Endothelial cell of umbilical vein (primary cell): Measurements from ENCODE around the gene RAPGEF4. TPM values are rescaled to one million over a fixed set of nuclear protein-coding genes. Genes with fewer than 3 reads are reported as not detected.
A peak's percentile ranks its signal among the peaks of the same experiment; 100 is the strongest.

Experiments used
- BruUV-seq: library from RNA; stranded (reverse); fragments of 400-500 nt; replicated peaks from 2 replicates; lab custom pipeline; 2021; lab: Mats Ljungman, UMichigan
- CTCF ChIA-PET: fragments of 300-600, 350-600 bp; sonication (Branson Sonifier 250); formaldehyde crosslinking; loops from one replicate; lab custom pipeline; 2021; ENCODE audit warnings: antibody characterized with exemption, inconsistent platforms; lab: Charles Lee
- POLR2A ChIA-PET: fragments of 300-600, 350-600 bp; sonication (Branson Sonifier 250); formaldehyde crosslinking; loops from one replicate; lab custom pipeline; 2021; ENCODE audit warnings: antibody characterized with exemption, inconsistent platforms; lab: Charles Lee
- DNase-seq: peaks from one replicate; pipeline ENCODE4 v3.0.0-alpha.2; 2011; ENCODE audit warnings: low read depth, low spot score
- FAIRE-seq: peaks from 2 replicates; lab custom pipeline; 2011; peaks lifted over from hg19 to GRCh38; lab: Jason Lieb, UNC
- H2AFZ ChIP-seq: 2 replicates; pipeline ENCODE4 v1.6.0; 2012; ENCODE audit warnings: low read depth, low read length, control low read depth, inconsistent platforms
- H3K27ac ChIP-seq: 2 replicates; pipeline ENCODE4 v1.5.1; 2011; ENCODE audit warnings: low read depth, mild to moderate bottlenecking, control low read depth, low read length, moderate library complexity; ENCODE audit not compliant: insufficient read depth
- H3K27me3 ChIP-seq, 2 experiments: 2 replicates each; pipeline versions ENCODE4 v1.6.0 to v1.6.1; 2011; ENCODE audit warnings: low read length in 2 of 2, mixed read lengths in 1 of 2; ENCODE audit not compliant: control insufficient read depth in 2 of 2, insufficient read depth in 2 of 2
- H3K36me3 ChIP-seq, 2 experiments: 2 replicates in 1 of 2; 3 replicates in 1 of 2; pipeline ENCODE4 v1.5.1; 2011; ENCODE audit warnings: low read length in 2 of 2, mild to moderate bottlenecking in 1 of 2, moderate library complexity in 1 of 2; ENCODE audit not compliant: control insufficient read depth in 2 of 2, insufficient read depth in 2 of 2; ENCODE audit errors: extremely low read depth in 1 of 2
- H3K4me1 ChIP-seq: 3 replicates; pipeline ENCODE4 v1.5.1; 2011; ENCODE audit warnings: mild to moderate bottlenecking, low read length; ENCODE audit not compliant: control insufficient read depth, insufficient read depth; ENCODE audit errors: extremely low read depth
- H3K4me2 ChIP-seq: 2 replicates; pipeline ENCODE4 v1.6.1; 2011; ENCODE audit warnings: low read length, control low read depth, mixed read lengths; ENCODE audit not compliant: insufficient read depth
- H3K4me3 ChIP-seq, 3 experiments: fragments of 200-600 bp in 1 of 3; sonication (generic), shearing (Covaris generic) in 1 of 3; replicated peaks in 1 of 3; 2 replicates each; pipeline ENCODE4 v1.5.1; 2011 to 2016; ENCODE audit warnings: control low read depth in 3 of 3, low read length in 3 of 3, mild to moderate bottlenecking in 2 of 3, inconsistent platforms in 1 of 3, low read depth in 1 of 3, moderate library complexity in 1 of 3; ENCODE audit not compliant: insufficient read depth in 1 of 3
- H3K79me2 ChIP-seq: 2 replicates; pipeline ENCODE4 v1.6.0; 2012; ENCODE audit warnings: low read length, inconsistent platforms; ENCODE audit not compliant: control insufficient read depth, insufficient read depth
- H3K9ac ChIP-seq: replicated peaks from 2 replicates; pipeline ENCODE3; 2011; ENCODE audit warnings: low read length, control low read depth; ENCODE audit not compliant: insufficient read depth; ENCODE audit errors: extremely low read depth
- H3K9me1 ChIP-seq: replicated peaks from 3 replicates; pipeline ENCODE4 v1.6.0; 2011; ENCODE audit warnings: mild to moderate bottlenecking, low read length; ENCODE audit not compliant: control insufficient read depth, insufficient read depth; ENCODE audit errors: extremely low read depth
- H3K9me3 ChIP-seq: replicated peaks from 2 replicates; pipeline ENCODE4 v1.5.1; 2012; ENCODE audit warnings: low read length, inconsistent platforms; ENCODE audit not compliant: control insufficient read depth, insufficient read depth
- H4K20me1 ChIP-seq: replicated peaks from 2 replicates; pipeline ENCODE3; 2011; ENCODE audit warnings: mild to moderate bottlenecking, low read length; ENCODE audit not compliant: control insufficient read depth, insufficient read depth; ENCODE audit errors: extremely low read depth
- EZH2 ChIP-seq: IDR thresholded peaks from 2 replicates; pipeline ENCODE4 v1.6.1; 2012; ENCODE audit warnings: borderline replicate concordance, low read depth, mild to moderate bottlenecking, moderate library complexity, low read length, inconsistent platforms; ENCODE audit not compliant: severe bottlenecking
- FOS ChIP-seq: IDR thresholded peaks from 2 replicates; pipeline ENCODE4 v1.6.1; 2011; ENCODE audit warnings: mild to moderate bottlenecking, low read length, moderate library complexity, borderline replicate concordance; ENCODE audit not compliant: insufficient read depth
- GATA2 ChIP-seq: IDR thresholded peaks from 2 replicates; pipeline ENCODE4 v1.7.0; 2011; ENCODE audit warnings: low read depth, mild to moderate bottlenecking, moderate library complexity, mixed read lengths, low read length; ENCODE audit not compliant: insufficient read length, insufficient read depth
- JUN ChIP-seq: IDR thresholded peaks from 2 replicates; pipeline ENCODE4 v1.6.1; 2011; ENCODE audit warnings: borderline replicate concordance, low read depth; ENCODE audit not compliant: insufficient read length, insufficient read depth
- MYC ChIP-seq: IDR thresholded peaks from one replicate; pipeline ENCODE4 v1.6.1; 2011; ENCODE audit warnings: mild to moderate bottlenecking, low read depth, low read length
- POLR2A ChIP-seq: IDR thresholded peaks from 2 replicates; pipeline ENCODE4 v1.6.1; 2012; ENCODE audit warnings: low read depth, mild to moderate bottlenecking, control low read depth, low read length
- POLR2AphosphoS5 ChIP-seq: IDR thresholded peaks from 2 replicates; pipeline ENCODE4 v1.6.1; 2012; ENCODE audit warnings: low read depth, mild to moderate bottlenecking, control low read depth, low read length, moderate library complexity; ENCODE audit not compliant: insufficient read depth
- dilution Hi-C: fragments of 300-500 bp; cut with MboI; formaldehyde crosslinking; loops from one replicate; pipeline ENCODE4 v1.15.0; 2019; ENCODE audit warnings: low sequenced_read_pairs; ENCODE audit not compliant: extremely low pct_ligation_motif_present
- intact Hi-C: fragments of 100-400 bp; cut with micrococcal nuclease; formaldehyde crosslinking; loops from one replicate; pipeline ENCODE4 v1.10.0; 2022
- polyA plus RNA-seq, 4 experiments: library from polyadenylated mRNA; depleted of rRNA in 3 of 4; stranded (reverse) in 3 of 4; unstranded in 1 of 4; fragments of >200 nt; gene quantifications; 2 replicates each; pipeline versions ENCODE4 v1.2.1 to v1.2.3, GENCODE V29; 2011 to 2012; ENCODE audit warnings: missing spikeins in 1 of 4
- total RNA-seq: library from RNA; stranded (reverse); gene quantifications from 2 replicates; pipeline ENCODE4 v1.2.3, GENCODE V29; 2021
- TF ChIP-seq, protein P1 (sequence below): IDR thresholded peaks from 2 replicates; pipeline ENCODE4 v1.6.1; 2011; ENCODE audit not compliant: insufficient read depth, insufficient read length
- TF ChIP-seq, protein P2 (sequence below), 2 donors: IDR thresholded peaks; 1 replicate in 1 of 2; 2 replicates in 1 of 2; pipeline ENCODE4 v1.5.1; 2011; ENCODE audit warnings: low read length in 2 of 2, mild to moderate bottlenecking in 2 of 2, moderate library complexity in 2 of 2, control low read depth in 1 of 2, inconsistent platforms in 1 of 2, low read depth in 1 of 2; ENCODE audit not compliant: insufficient read depth in 1 of 2; ENCODE audit errors: extremely low read depth in 1 of 2

The RAPGEF4 gene
- total and polyA plus RNA-seq, 2 donors (not counting 3 experiments of a cell fraction or from before 2014, with no cell fraction given), result 7.2 to 9.2 TPM

DNA sequence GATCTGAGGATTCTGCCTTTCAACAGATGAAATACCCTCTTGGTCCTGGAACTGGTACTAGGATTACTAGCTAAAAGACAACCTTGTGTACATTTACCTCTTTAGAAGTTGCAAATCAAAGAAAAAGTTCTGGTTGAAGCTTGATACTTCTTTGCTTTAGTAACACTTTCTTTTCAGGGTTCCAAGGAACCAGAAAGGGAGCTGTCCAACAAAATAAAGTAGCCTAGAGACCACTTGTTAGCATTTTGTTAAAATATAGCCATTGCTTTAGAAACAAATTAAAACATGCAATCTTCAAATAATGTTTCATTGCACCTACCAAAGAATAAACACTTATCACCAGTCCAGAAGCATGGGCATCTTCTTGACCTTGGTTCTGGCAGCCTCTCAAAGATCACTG lies 222.1 kb downstream of the RAPGEF4 start:
- Histone ChIP-seq H3K4me3 (no peak overlapping the region), H2AFZ (no peak overlapping the region), H4K20me1 (no peaks in the 10 kb centered on the region), H3K4me1 (peaks cover 10% of the 10 kb centered on the region), H3K27me3 (no peaks in the 10 kb centered on the region), H3K9ac (no peak overlapping the region), H3K9me3 (no peaks in the 10 kb centered on the region), H3K79me2 (no peaks in the 10 kb centered on the region), H3K27ac (no peak overlapping the region), H3K36me3 (no peaks in the 10 kb centered on the region), H3K9me1 (no peaks in the 10 kb centered on the region), H3K4me2 (no peak overlapping the region)
- no TSS peak for BruUV-seq
- ChIA-PET CTCF (interaction anchor here (0.6 to 1.5 kb wide), 3 partner anchors 26 to 69 kb away, joined by 3 to 5 read pairs (median 3); no protein-coding TSS in a partner anchor), POLR2A (no interaction called here)
- TF ChIP-seq POLR2AphosphoS5, result no peak
- TF ChIP-seq MYC, result no peak
- no peak for TF ChIP-seq EZH2
- no peak for TF ChIP-seq FOS
- intact Hi-C loops, result no loop called here
- DNase-seq, result no peak
- dilution Hi-C loops, result no loop called here
- FAIRE-seq, result no peak

DNA sequence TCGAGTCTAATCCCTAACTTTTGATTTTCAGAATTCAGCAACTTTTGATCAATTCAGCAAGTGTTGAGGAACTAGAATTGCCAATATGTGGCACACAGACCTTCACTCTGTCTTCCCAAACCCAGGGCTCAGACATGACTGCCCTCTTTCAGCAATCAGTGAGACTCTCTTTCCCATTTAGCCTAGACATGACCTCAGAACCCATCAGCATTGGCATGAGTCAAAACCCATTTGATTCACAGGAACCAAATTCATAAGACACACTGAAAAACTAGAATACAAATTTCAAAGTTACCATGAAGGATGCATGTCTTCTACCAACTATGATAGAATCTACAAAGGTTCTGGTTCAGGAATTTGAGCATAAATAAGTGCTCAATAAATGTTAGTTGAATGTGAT lies 226.4 kb downstream of the RAPGEF4 start:
- H3K27me3 ChIP-seq, result no peaks in the 10 kb centered on the region
- CTCF ChIA-PET, result no interaction called here

More for the DNA sequence above, 226.4 kb downstream of the RAPGEF4 start:
- no peaks in the 10 kb centered on the region for H3K9me3 ChIP-seq
- peak overlapping the region; percentile 64 for H3K4me2 ChIP-seq
- H3K27ac ChIP-seq, result peak overlapping the region; percentile 88
- no peak overlapping the region for H2AFZ ChIP-seq
- H3K79me2 ChIP-seq, result no peaks in the 10 kb centered on the region
- TF ChIP-seq, protein P1, sequence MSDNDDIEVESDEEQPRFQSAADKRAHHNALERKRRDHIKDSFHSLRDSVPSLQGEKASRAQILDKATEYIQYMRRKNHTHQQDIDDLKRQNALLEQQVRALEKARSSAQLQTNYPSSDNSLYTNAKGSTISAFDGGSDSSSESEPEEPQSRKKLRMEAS, result no peak
- TF ChIP-seq EZH2 (no peak), GATA2 (no peak), JUN (no peak), MYC (no peak), POLR2A (no peak), POLR2AphosphoS5 (no peak), FOS (no peak)
- TF ChIP-seq, protein P2, sequence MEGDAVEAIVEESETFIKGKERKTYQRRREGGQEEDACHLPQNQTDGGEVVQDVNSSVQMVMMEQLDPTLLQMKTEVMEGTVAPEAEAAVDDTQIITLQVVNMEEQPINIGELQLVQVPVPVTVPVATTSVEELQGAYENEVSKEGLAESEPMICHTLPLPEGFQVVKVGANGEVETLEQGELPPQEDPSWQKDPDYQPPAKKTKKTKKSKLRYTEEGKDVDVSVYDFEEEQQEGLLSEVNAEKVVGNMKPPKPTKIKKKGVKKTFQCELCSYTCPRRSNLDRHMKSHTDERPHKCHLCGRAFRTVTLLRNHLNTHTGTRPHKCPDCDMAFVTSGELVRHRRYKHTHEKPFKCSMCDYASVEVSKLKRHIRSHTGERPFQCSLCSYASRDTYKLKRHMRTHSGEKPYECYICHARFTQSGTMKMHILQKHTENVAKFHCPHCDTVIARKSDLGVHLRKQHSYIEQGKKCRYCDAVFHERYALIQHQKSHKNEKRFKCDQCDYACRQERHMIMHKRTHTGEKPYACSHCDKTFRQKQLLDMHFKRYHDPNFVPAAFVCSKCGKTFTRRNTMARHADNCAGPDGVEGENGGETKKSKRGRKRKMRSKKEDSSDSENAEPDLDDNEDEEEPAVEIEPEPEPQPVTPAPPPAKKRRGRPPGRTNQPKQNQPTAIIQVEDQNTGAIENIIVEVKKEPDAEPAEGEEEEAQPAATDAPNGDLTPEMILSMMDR (IDR thresholded peaks at IDR 0.05; ENCODE audit: extremely low read depth in 1 of 2, insufficient read depth in 1 of 2, low read depth in 1 of 2, low read length in 2 of 2), result no peak
- H3K9me1 ChIP-seq, result no peaks in the 10 kb centered on the region
- dilution Hi-C loops, result no loop called here
- no peak overlapping the region for H3K9ac ChIP-seq
- H3K4me1 ChIP-seq, result peaks cover 28% of the 10 kb centered on the region
- H3K36me3 ChIP-seq, result no peaks in the 10 kb centered on the region
- H3K4me3 ChIP-seq, result no peak overlapping the region
- POLR2A ChIA-PET, result no interaction called here
- DNase-seq (no peak), FAIRE-seq (no peak)
- intact Hi-C loops, result no loop called here
- BruUV-seq, result no TSS peak
- no peaks in the 10 kb centered on the region for H4K20me1 ChIP-seq
